IPS-20b (cell line): ENCODE data around the gene LRP10.
A peak's percentile ranks its signal among the peaks of the same experiment; 100 is the strongest.

Source experiments
- H3K27ac ChIP-seq: one replicate; pipeline ENCODE4 v1.5.1; 2013; ENCODE audit warnings: low read length
- H3K27me3 ChIP-seq: 2 replicates; pipeline ENCODE4 v1.6.1; 2013; ENCODE audit warnings: mild to moderate bottlenecking, low read length, inconsistent platforms; ENCODE audit not compliant: insufficient read depth
- H3K36me3 ChIP-seq: 2 replicates; pipeline ENCODE4 v1.6.1; 2013; ENCODE audit warnings: low read depth, mild to moderate bottlenecking, inconsistent platforms, low read length, moderate library complexity; ENCODE audit not compliant: insufficient read depth
- H3K4me1 ChIP-seq: 2 replicates; pipeline ENCODE4 v1.6.1; 2013; ENCODE audit warnings: mild to moderate bottlenecking, control low read depth, inconsistent platforms, low read length, moderate library complexity; ENCODE audit not compliant: insufficient read depth
- H3K4me3 ChIP-seq: 2 replicates; pipeline ENCODE4 v1.5.1; 2013; ENCODE audit warnings: mild to moderate bottlenecking, low read length, inconsistent platforms
- H3K9ac ChIP-seq: 2 replicates; pipeline ENCODE4 v1.6.1; 2013; ENCODE audit warnings: low read depth, mild to moderate bottlenecking, inconsistent platforms, low read length, moderate library complexity
- H3K9me3 ChIP-seq: 2 replicates; pipeline ENCODE4 v1.6.1; 2013; ENCODE audit warnings: mild to moderate bottlenecking, low read depth, low read length, inconsistent platforms; ENCODE audit not compliant: insufficient read depth

The LRP10 gene

GRCh38 chr14:22875003-22875747 is 3.6 kb downstream of the LRP10 start:
- H3K9ac ChIP-seq: no peak overlapping the region
- peaks cover 6% of the 10 kb centered on the region for H3K4me1 ChIP-seq
- H3K4me3 ChIP-seq: no peak overlapping the region
- no peak overlapping the region for H3K27ac ChIP-seq
- H3K27me3 ChIP-seq: no peaks in the 10 kb centered on the region
- no peaks in the 10 kb centered on the region for H3K9me3 ChIP-seq
- H3K36me3 ChIP-seq: peaks cover 8% of the 10 kb centered on the region; the same call in 1 of the 2 replicates

DNA sequence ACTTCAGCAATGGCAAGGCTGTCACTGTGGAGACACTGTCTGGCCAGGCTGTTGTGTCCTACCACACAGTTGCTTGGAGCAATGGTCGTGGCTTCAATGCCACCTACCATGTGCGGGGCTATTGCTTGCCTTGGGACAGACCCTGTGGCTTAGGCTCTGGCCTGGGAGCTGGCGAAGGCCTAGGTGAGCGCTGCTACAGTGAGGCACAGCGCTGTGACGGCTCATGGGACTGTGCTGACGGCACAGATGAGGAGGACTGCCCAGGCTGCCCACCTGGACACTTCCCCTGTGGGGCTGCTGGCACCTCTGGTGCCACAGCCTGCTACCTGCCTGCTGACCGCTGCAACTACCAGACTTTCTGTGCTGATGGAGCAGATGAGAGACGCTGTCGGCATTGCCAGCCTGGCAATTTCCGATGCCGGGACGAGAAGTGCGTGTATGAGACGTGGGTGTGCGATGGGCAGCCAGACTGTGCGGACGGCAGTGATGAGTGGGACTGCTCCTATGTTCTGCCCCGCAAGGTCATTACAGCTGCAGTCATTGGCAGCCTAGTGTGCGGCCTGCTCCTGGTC is 4.3 kb downstream of the LRP10 start:
- H3K9me3 ChIP-seq: no peaks in the 10 kb centered on the region
- H3K9ac ChIP-seq: no peak overlapping the region
- no peak overlapping the region for H3K4me3 ChIP-seq
- peaks cover 1% of the 10 kb centered on the region for H3K4me1 ChIP-seq
- no peak overlapping the region for H3K27ac ChIP-seq
- no peaks in the 10 kb centered on the region for H3K27me3 ChIP-seq
- H3K36me3 ChIP-seq: peaks cover 8% of the 10 kb centered on the region; the same call in 1 of the 2 replicates

GRCh38 chr14:22877000-22877501 is 5.5 kb downstream of the LRP10 start:
- Histone ChIP-seq H3K27me3 (peaks cover under 1% of the 10 kb centered on the region), H3K4me3 (no peak overlapping the region), H3K9ac (no peak overlapping the region), H3K27ac (no peak overlapping the region), H3K9me3 (no peaks in the 10 kb centered on the region), H3K36me3 (peaks cover 8% of the 10 kb centered on the region; the same call in 1 of the 2 replicates), H3K4me1 (no peaks in the 10 kb centered on the region)

GRCh38 chr14:22878271-22879246 is 7.0 kb downstream of the LRP10 start:
- Histone ChIP-seq H3K9me3 (no peaks in the 10 kb centered on the region), H3K9ac (no peak overlapping the region), H3K4me3 (no peak overlapping the region), H3K36me3 (peaks cover 8% of the 10 kb centered on the region; the same call in 1 of the 2 replicates), H3K27ac (no peak overlapping the region), H3K4me1 (peaks cover 13% of the 10 kb centered on the region; the same call in 1 of the 2 replicates), H3K27me3 (peaks cover 13% of the 10 kb centered on the region)

DNA sequence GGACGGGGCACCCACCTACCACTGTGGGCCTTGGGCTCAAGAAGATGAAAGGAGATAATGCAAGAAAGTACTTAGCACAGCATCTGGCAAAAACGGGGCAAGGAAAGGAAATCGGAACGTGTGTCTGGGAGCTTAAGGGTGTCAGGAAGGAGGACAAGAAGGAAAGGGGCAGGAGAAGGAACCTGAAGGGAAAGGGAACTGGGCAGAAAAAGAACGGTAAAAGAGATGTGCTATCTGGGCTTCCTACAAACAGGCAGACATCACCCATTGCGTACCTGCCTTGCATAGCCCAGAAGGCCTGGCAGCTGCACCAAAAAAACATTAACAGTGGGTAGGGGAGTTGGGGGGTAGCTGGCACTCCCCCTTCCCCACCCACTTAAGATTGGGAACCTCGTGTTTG is 10.5 kb downstream of the LRP10 start:
- no peaks in the 10 kb centered on the region for H3K9me3 ChIP-seq
- no peak overlapping the region for H3K27ac ChIP-seq
- no peaks in the 10 kb centered on the region for H3K36me3 ChIP-seq
- peaks cover 18% of the 10 kb centered on the region; the same call in 1 of the 2 replicates for H3K4me1 ChIP-seq
- H3K4me3 ChIP-seq: no peak overlapping the region
- H3K9ac ChIP-seq: peak overlapping the region; percentile 77; the same call in 1 of the 2 replicates
- peaks cover 41% of the 10 kb centered on the region for H3K27me3 ChIP-seq

DNA sequence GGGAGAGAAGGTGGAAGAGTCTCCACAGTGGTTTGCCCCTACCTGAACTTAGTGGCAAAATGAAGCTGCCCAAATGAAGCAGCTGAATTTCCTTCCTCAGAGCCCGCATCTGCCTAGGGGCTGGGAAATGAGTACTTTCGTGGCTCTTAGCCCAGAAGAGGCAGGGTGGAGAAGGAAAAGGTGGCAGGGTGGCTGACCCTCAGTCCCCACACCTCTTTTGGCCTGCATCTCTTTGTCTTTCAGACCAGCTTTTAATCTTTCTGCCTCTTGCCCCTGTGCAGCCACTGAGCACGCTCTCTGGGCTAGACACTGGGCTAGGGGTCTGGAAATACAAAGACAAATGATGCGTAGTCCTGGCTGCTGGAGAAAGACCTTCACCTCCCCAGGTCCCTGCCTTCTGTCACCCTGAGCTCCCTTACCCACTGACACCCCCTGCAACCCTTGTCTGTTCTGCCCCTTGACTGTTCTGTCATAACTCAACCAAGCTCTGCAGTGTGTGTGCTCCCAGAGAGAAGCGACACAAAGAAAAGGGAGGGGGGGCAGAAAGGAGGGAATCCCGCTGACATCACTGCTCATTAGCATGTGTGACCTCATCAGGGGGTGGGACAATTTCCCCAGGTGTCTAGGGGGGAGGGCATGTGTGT is 11.1 kb downstream of the LRP10 start:
- Histone ChIP-seq H3K36me3 (no peaks in the 10 kb centered on the region), H3K9ac (peak overlapping the region; percentile 77; the same call in 1 of the 2 replicates), H3K27ac (no peak overlapping the region), H3K9me3 (no peaks in the 10 kb centered on the region), H3K4me1 (peaks cover 18% of the 10 kb centered on the region; the same call in 1 of the 2 replicates), H3K27me3 (peaks cover 41% of the 10 kb centered on the region), H3K4me3 (peak overlapping the region; percentile 62; the same call in 1 of the 2 replicates)

DNA sequence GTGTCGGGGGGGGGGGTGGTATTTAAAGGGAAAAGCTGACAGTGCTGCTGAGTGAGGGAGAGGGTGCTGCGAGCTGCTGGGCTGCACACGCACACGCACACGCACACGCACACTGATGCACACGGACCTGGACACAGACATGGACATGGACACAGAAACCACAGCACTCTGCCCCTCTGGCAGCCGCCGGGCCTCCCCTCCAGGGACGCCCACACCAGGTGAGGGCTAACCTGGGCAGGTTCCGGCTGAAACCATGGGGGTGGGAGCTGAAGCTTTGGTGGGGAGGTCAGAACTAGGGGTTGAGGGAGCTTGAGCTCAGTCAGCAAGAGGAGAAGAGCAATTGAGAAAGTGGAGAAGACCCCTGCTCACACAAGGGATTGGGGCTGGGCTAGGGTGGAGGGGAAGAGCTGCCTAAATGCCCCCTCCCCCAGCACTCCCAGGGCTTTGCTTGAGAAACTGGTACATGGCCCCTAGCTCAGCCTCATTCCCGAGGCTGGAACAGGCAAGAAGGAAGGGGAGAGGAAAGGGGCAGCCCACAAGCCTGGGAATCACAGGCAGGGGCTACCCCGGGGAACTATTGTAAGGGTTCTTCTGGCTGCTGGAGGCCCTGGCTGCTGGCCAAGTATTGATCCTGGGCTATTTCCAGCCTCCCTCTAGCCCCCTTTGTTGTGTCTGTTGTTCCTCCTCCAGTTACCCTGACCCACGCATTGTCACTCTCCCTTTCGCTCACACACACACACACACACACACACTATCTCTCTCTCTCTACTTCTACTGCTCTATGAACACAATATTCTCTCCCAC is 11.8 kb downstream of the LRP10 start, which contains the start of gene REM2:
TSS of gene REM2 (plus strand) at position 50 of the 804 bp plus-strand sequence. CDS start at position 116, 66 bp downstream.
- peak within 1 kb of the TSS; percentile 62; the same call in 1 of the 2 replicates for H3K4me3 ChIP-seq
- no peaks in the 10 kb centered on the region for H3K9me3 ChIP-seq
- peaks cover 18% of the 10 kb centered on the region; the same call in 1 of the 2 replicates for H3K4me1 ChIP-seq
- no peak within 1 kb of the TSS for H3K27ac ChIP-seq
- peak within 1 kb of the TSS; percentile 77; the same call in 1 of the 2 replicates for H3K9ac ChIP-seq
- H3K36me3 ChIP-seq: no peaks in the 10 kb centered on the region
- H3K27me3 ChIP-seq: peaks cover 41% of the 10 kb centered on the region

- no peaks in the 10 kb centered on the region for H3K36me3 ChIP-seq
- H3K27ac ChIP-seq: no peak overlapping the region
- peak overlapping the region; percentile 56; the same call in 1 of the 2 replicates for H3K9ac ChIP-seq
- H3K4me1 ChIP-seq: peaks cover 18% of the 10 kb centered on the region; the same call in 1 of the 2 replicates
- H3K9me3 ChIP-seq: no peaks in the 10 kb centered on the region
- peaks cover 41% of the 10 kb centered on the region for H3K27me3 ChIP-seq
- H3K4me3 ChIP-seq: peak overlapping the region; percentile 62; the same call in 1 of the 2 replicates
These were observed 12.7 kb downstream of the LRP10 start for GRCh38 chr14:22884076-22884737.

GRCh38 chr14:22884738-22885523 is 13.4 kb downstream of the LRP10 start:
- Histone ChIP-seq H3K27me3 (peaks cover 41% of the 10 kb centered on the region), H3K9ac (no peak overlapping the region), H3K36me3 (no peaks in the 10 kb centered on the region), H3K9me3 (no peaks in the 10 kb centered on the region), H3K4me3 (no peak overlapping the region), H3K27ac (no peak overlapping the region), H3K4me1 (peaks cover 18% of the 10 kb centered on the region; the same call in 1 of the 2 replicates)
